ENCODE measurements around the gene FKBP14.

- TF ChIP-seq CTCF (IDR thresholded peaks at IDR 0.05) (no peak), POLR2A (IDR thresholded peaks at IDR 0.05) (no peak)
Observed at GRCh38 chr7:30057741-30058140, 31.2 kb upstream of the FKBP14 start.

Measured in right lobe of liver (tissue), 4 donors.